ENCODE results near the gene GSTM2.
"Not testable (repeated sequence)": the region's sequence is repeated elsewhere in the genome, so short reads cannot be mapped to it uniquely, and the experiment has no call there.

GSTM2 gene

GRCh38 chr1:109650609-109651008 lies 17.2 kb upstream of the GSTM2 start:
- DNase-seq, result no peak

- DNase-seq, result no peak
Measured at GRCh38 chr1:109652402-109652801, 15.5 kb upstream of the GSTM2 start.

- no peak for DNase-seq
Measured at GRCh38 chr1:109653306-109653705, 14.6 kb upstream of the GSTM2 start.

GRCh38 chr1:109654519-109654918 lies 13.3 kb upstream of the GSTM2 start:
- DNase-seq, result no peak

GRCh38 chr1:109655615-109656519 lies 12.0 kb upstream of the GSTM2 start, which contains the start of gene GSTM4:
GSTM4 (plus strand) TSS chr1:109656099; CDS start chr1:109656390, 291 bp downstream.
- DNase-seq, result peak; percentile 19

- DNase-seq, result no peak
Measured at GRCh38 chr1:109657395-109657794, 10.5 kb upstream of the GSTM2 start.

- DNase-seq, result no peak
Measured at GRCh38 chr1:109657970-109658369, 9.9 kb upstream of the GSTM2 start.

- DNase-seq, result no peak
Measured at GRCh38 chr1:109658533-109659042, 9.3 kb upstream of the GSTM2 start.

- DNase-seq, result no peak
Measured at GRCh38 chr1:109659145-109659544, 8.7 kb upstream of the GSTM2 start.

- peak; percentile 28 for DNase-seq
Measured at GRCh38 chr1:109659997-109660690, 7.7 kb upstream of the GSTM2 start.

GRCh38 chr1:109660691-109661026 lies 7.2 kb upstream of the GSTM2 start:
- DNase-seq, result not testable (repeated sequence)

- DNase-seq, result no peak
Measured at GRCh38 chr1:109661391-109661790, 6.5 kb upstream of the GSTM2 start.

- DNase-seq, result no peak
Measured at GRCh38 chr1:109664671-109665070, 3.2 kb upstream of the GSTM2 start.

- no peak for DNase-seq
Measured at GRCh38 chr1:109668123-109668775, 392 bp downstream of the GSTM2 start.

GRCh38 chr1:109669246-109669948 lies 1.5 kb downstream of the GSTM2 start:
- DNase-seq, result no peak

- DNase-seq, result not testable (repeated sequence)
Measured at GRCh38 chr1:109669949-109670302, 2.1 kb downstream of the GSTM2 start.

- DNase-seq, result no peak
Measured at GRCh38 chr1:109671067-109671466, 3.2 kb downstream of the GSTM2 start.

GRCh38 chr1:109673861-109674260 lies 6.0 kb downstream of the GSTM2 start:
- not testable (repeated sequence) for DNase-seq

GRCh38 chr1:109676683-109677381 lies 9.0 kb downstream of the GSTM2 start:
- DNase-seq, result not testable (repeated sequence)

- no peak for DNase-seq
Measured at GRCh38 chr1:109677459-109677858, 9.6 kb downstream of the GSTM2 start.

- DNase-seq, result not testable (repeated sequence)
Measured at GRCh38 chr1:109678637-109679036, 10.8 kb downstream of the GSTM2 start.

- not testable (repeated sequence) for DNase-seq
Measured at GRCh38 chr1:109684777-109685176, 16.9 kb downstream of the GSTM2 start.

Measured in NCI-H1092 treated with DMSO at 0.1 percent for 48 hours (cell line).